ENCODE measurements around the gene OPRD1. TPM values are rescaled to one million over a fixed set of nuclear protein-coding genes. Genes with fewer than 3 reads are reported as not detected.

OPRD1 gene
- total and polyA plus RNA-seq, 2 of the 4 experiments (the other 2 are of a cell fraction) = under 0.01 TPM; not detected in 1

DNA sequence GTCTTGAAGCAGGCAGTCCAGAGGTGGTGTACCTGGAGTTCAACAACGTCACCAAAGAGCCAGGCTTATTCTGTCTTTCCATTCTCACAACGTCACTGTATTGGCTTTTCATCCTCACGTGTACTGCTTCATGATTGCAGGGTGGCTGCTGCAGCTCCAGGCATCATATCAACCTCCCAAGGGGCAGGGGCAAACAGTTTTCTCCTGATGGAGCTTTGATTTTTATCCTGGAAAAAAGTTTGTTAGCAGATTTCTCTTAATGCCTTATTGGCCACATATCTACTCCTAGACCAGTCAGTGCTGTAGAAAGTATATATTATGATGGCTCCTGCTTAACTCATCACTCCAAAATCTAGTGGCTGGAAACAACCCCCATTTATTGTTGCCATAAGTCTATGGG lies 8.3 kb upstream of the OPRD1 start:
- no peak overlapping the region for H2AK9ac ChIP-seq (replicated peaks; ENCODE audit: low read depth, low read length, poor library complexity)
- TF ChIP-seq RCOR1 (IDR thresholded peaks at IDR 0.05; ENCODE audit: insufficient replicate concordance, low read length) = no peak
- no peak for TF ChIP-seq MAZ (IDR thresholded peaks at IDR 0.05; ENCODE audit: borderline replicate concordance, low read depth, low read length)
- H3K9me3 ChIP-seq (ENCODE audit: control insufficient read depth, insufficient read depth, low read length) = peaks cover 2% of the 10 kb centered on the region; the same call in 1 of the 2 replicates
- H3K9me1 ChIP-seq (ENCODE audit: insufficient read depth, low read length) = no peaks in the 10 kb centered on the region
- POLR2A ChIA-PET (ENCODE audit: unreplicated experiment) = no interaction called here
- no peaks in the 10 kb centered on the region for H3K36me3 ChIP-seq (ENCODE audit: control insufficient read depth, insufficient read depth, low read length)
- H2BK15ac ChIP-seq (ENCODE audit: low read depth, low read length) = no peak overlapping the region
- no peak overlapping the region for H3K23ac ChIP-seq (ENCODE audit: low read depth, low read length)
- no peak overlapping the region for H3K27ac ChIP-seq (ENCODE audit: insufficient read depth, low read length)
- H3K56ac ChIP-seq (ENCODE audit: extremely low read depth, insufficient read depth, low read length) = no peak overlapping the region
- peaks cover 15% of the 10 kb centered on the region for H3K27me3 ChIP-seq (ENCODE audit: control insufficient read depth, insufficient read depth, low read length)
- H2BK120ac ChIP-seq (ENCODE audit: low read depth, low read length) = no peak overlapping the region
- ATAC-seq (ENCODE audit: low read depth) (no peak), DNase-seq (no peak)
- H3K18ac ChIP-seq (ENCODE audit: low read depth, low read length) = no peak overlapping the region
- CTCF ChIA-PET = no interaction called here
- H3K4me2 ChIP-seq (ENCODE audit: low read depth, low read length) = no peak overlapping the region
- no peak overlapping the region for H2AFZ ChIP-seq (replicated peaks; ENCODE audit: low read length, poor library complexity)
- H3K4ac ChIP-seq (ENCODE audit: low read depth, low read length) = no peak overlapping the region
- H3K14ac ChIP-seq (replicated peaks; ENCODE audit: low read depth, low read length) = no peak overlapping the region
- H3K9ac ChIP-seq (ENCODE audit: low read depth, low read length) = no peak overlapping the region
- WGBS, 2 experiments (ENCODE audit: extremely low coverage in 2 of 2, insufficient read length in 1 of 2) = no CpG with 5 or more reads among the region's 3 CpGs
- BruUV-seq (replicated peaks) = no TSS peak
- H4K5ac ChIP-seq (ENCODE audit: low read depth, low read length) = no peak overlapping the region
- no peaks in the 10 kb centered on the region for H3K79me1 ChIP-seq (ENCODE audit: low read depth in 1 of 2, low read length in 2 of 2)
- no peak overlapping the region for H3K4me3 ChIP-seq (ENCODE audit: insufficient read depth, low read depth, low read length)
- no peak overlapping the region for H4K91ac ChIP-seq (ENCODE audit: insufficient read depth, low read depth, low read length)
- intact Hi-C loops (cut with micrococcal nuclease) = no loop called here
- H2AK5ac ChIP-seq (ENCODE audit: low read depth, low read length) = no peak overlapping the region
- H4K20me1 ChIP-seq (ENCODE audit: insufficient read depth, low read length) = no peaks in the 10 kb centered on the region
- H2BK5ac ChIP-seq (ENCODE audit: low read depth, low read length, poor library complexity, severe bottlenecking) = no peak overlapping the region
- in situ Hi-C loops (cut with MboI; ENCODE audit: low sequenced_read_pairs) = no loop called here
- dilution Hi-C loops (cut with HindIII; ENCODE audit: low sequenced_read_pairs, unreplicated experiment) = no loop called here
- H4K8ac ChIP-seq (ENCODE audit: low read depth in 2 of 2, low read length in 2 of 2) = no peak overlapping the region
- H2BK20ac ChIP-seq (ENCODE audit: low read depth, low read length) = no peak overlapping the region
- no peaks in the 10 kb centered on the region for H3K4me1 ChIP-seq (ENCODE audit: control insufficient read depth, insufficient read depth, low read length)
